Skin epidermis (tissue), 12 donors: ENCODE data around the gene TPM2.
A peak's percentile ranks its signal among the peaks of the same experiment; 100 is the strongest.

Experiments
- H3K27ac ChIP-seq, 21 experiments: fragments of 200-600 bp; sonication (generic) in 11 of 21; one replicate each; pipeline ENCODE4 v1.5.0; 2020; ENCODE audit warnings: mild to moderate bottlenecking in 3 of 21, inconsistent platforms in 2 of 21, moderate library complexity in 2 of 21
- H3K4me3 ChIP-seq, 7 experiments: fragments of 200-600 bp; sonication (generic) in 2 of 7; one replicate each; pipeline ENCODE4 v1.5.0; 2020; ENCODE audit warnings: inconsistent platforms in 2 of 7, mild to moderate bottlenecking in 2 of 7, moderate library complexity in 1 of 7

Gene TPM2

DNA sequence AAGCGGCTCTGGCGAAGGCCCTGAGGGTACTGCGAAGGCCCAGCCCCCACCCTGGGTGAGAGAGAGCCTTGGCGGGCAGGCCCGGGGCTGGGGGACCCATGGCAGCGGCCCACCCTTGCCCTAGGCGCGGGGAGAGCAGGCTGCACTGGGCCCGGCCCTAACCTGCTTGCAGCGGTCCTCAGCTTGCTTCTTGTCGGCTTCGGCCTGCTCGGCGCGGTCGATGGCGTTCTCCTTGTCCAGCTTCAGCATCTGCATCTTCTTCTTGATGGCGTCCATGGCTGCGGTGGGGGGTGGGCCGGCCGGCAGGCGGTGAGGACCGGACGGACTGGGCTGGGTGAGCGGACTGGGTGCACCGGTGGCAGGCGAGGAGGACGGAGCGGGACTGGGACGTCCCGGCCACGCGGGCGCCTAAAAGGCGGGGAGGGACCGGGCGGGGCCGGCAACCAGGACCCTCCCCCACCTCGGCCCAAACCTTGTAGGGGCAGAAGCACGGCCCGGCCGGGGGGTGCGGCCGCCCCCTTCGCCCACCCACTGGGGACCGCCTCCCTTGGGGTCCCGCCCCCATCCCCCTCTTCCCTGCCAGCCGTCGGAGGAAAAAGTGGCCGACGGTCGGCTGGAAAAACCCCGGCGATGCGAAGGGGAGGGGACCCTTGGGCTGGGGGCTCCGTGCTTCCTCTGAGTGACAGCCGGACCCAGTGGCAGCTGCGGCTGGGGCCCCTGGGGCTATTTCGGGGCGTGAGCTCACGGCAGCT lies at the start of gene TPM2:
Gene TPM2, minus strand, starts transcription at position 384 of the 752 bp plus-strand sequence. Its CDS starts 108 bp downstream, at position 276.
- peak within 1 kb of the TSS in 20 of 21 experiments; percentile 68 to 96 (median 87) for H3K27ac ChIP-seq
- H3K4me3 ChIP-seq: peak within 1 kb of the TSS; percentile 52 to 77 (median 60)

DNA sequence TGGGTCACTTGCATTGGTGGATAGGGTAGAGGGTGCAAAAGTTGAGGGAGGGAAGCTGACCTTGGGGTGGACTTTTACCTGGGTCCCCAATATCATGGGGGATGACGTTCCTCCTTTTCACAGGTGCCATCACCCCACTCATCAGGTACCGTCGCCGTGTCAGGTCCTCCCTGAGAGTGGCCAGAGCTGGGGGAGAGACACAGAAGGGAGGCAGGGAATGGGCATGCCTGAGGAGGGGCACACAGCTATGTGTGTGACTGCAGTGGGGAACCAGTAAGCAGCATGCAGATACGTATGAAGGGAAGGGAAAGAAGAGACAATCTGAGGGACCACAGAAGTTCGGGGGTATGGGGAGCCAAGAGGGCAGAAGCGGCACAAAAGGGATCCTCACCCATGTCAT lies 49.2 kb upstream of the TPM2 start:
- Histone ChIP-seq H3K27ac (no peak overlapping the region), H3K4me3 (no peak overlapping the region)

DNA sequence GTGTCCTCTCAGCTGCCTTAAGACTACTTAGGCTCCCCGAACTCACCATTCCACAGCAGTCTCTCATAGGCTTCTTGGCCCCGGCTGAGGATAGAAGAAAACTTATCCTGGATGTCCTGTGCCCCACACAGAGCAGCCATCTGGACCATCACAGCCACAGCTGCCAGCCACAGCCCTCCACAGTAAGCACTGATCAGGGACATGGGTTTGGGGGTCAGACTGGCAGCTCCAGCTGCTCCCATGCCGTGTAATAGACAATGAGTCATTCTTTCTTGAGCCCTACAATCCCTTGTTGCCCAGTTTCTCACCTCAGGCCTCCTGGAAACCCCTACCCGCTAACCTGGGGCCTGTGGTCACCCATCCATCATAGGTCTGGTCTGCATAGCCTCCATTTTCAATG lies 48.5 kb upstream of the TPM2 start:
- Histone ChIP-seq H3K4me3 (no peak overlapping the region), H3K27ac (no peak overlapping the region)

DNA sequence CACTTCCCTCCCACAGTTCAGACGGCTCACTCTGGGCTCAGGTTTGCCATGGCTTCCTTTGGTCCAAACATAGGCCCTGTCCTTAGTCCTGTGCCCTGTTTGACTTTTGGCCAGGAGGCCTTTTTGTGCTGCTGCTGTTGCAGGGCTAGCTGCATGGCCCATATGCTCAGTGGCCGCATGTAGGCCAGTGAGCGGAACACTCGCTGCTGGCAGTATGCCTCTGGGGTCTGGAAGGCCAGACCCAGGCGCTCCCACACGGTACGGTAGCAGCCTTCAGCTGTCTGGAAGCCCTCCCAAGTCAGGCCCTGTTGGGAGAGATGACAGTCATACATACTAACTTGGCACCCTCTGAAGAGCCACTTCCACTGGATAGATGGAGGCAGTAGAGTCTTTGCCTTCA lies 47.4 kb upstream of the TPM2 start:
- Histone ChIP-seq H3K4me3 (no peak overlapping the region), H3K27ac (no peak overlapping the region)

DNA sequence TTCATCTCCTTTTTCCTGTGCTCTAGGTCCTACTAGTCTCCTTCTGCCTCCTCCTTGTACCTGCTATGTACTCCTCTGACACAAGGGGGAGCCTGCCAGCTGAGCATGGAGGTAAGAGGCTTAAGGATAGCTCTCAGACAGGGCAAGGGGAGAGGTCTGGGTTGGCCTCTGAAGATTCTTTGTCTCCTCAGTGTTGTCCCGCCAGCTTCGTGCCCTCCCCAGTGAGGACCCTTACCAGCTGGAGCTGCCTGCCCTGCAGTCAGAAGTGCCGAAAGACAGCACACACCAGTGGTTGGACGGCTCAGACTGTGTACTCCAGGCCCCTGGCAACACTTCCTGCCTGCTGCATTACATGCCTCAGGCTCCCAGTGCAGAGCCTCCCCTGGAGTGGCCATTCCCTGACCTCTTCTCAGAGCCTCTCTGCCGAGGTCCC lies 46.5 kb upstream of the TPM2 start:
- H3K4me3 ChIP-seq: no peak overlapping the region
- no peak overlapping the region for H3K27ac ChIP-seq

DNA sequence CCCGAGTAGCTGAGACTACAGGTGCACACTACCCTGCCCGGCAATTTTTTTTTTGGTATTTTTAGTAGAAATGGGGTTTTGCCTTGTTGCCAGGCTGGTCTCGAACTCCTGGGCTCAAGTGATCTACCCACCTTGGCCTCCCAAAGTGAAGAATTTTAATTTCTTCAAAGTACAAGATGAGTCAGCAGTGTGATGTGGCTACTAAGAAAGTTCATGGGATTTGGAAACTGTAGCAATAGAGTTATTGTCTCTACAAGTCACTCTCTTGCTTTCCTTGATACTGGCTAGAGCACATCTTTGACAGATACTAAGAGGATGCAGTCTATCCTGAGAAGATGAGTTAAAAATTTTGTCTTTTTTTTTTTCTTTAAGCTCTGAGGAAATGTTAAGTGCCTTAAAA lies 44.4 kb upstream of the TPM2 start:
- Histone ChIP-seq H3K4me3 (no peak overlapping the region), H3K27ac (peak overlapping the region in 1 of 21 experiments; percentile 96)

DNA sequence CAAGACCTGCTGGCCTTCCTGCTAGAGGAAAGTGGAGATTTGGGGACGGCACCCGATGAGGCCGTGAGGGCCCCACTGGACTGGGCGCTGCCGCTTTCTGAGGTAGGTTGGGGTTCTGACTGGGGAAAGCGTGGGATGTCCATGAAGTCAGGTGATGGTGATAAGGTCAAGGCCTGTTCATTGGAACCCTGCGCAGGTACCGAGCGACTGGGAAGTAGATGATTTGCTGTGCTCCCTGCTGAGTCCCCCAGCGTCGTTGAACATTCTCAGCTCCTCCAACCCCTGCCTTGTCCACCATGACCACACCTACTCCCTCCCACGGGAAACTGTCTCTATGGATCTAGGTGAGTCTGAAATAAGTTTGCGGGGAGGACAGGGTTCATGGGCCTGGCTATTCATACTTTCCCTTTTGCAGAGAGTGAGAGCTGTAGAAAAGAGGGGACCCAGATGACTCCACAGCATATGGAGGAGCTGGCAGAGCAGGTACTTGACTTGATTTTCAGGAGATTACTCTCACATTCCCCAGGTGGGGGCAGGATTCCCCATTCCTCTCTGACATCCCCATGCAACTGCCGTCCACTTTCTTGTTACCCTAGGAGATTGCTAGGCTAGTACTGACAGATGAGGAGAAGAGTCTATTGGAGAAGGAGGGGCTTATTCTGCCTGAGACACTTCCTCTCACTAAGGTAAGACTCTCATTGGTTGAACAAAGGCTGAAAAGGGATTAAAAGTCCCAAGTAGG lies 43.2 kb upstream of the TPM2 start:
- peak overlapping the region; percentile 59 to 82 (median 67) for H3K4me3 ChIP-seq
- H3K27ac ChIP-seq: peak overlapping the region in 20 of 21 experiments; percentile 76 to 99 (median 95)

DNA sequence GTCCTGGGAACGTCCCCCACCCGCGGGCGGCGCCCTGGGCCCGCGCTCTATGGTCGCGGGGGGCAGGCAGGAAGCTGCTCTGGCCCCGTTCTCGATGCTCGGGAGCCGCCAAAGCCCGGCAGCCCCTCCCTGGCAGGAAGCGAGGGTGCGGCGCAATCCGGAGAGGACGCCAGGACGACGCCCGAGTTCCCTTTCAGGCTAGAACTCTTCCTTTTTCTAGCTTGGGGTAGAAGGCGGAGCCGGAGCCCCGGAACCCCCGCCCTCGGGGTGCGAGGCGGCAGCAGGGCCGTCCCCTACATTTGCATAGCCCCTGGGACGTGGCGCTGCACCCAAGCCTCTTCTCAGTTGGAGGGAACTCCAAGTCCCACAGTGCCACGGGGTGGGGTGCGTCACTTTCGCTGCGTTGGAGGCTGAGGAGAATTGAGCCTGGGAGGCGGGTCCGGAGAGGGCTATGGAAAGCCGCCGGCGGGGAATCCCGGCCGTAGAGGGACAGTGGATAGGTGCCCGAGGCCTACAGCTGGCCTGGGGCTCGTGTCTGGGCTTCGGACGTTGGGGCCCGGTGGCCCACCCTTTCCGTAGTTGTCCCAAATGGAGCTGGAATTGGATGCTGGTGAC lies 42.6 kb upstream of the TPM2 start, which contains the start of the genes CREB3 and TLN1:
Gene CREB3, plus strand, starts transcription at position 482 of the 615 bp plus-strand sequence. Its CDS starts 107 bp downstream, at position 589.
Gene TLN1, minus strand, starts transcription at position 11 of the 615 bp plus-strand sequence. CDS start 6,501 bp downstream, outside the sequence.
- peak within 1 kb of the TSS; percentile 59 to 82 (median 67) for H3K4me3 ChIP-seq

DNA sequence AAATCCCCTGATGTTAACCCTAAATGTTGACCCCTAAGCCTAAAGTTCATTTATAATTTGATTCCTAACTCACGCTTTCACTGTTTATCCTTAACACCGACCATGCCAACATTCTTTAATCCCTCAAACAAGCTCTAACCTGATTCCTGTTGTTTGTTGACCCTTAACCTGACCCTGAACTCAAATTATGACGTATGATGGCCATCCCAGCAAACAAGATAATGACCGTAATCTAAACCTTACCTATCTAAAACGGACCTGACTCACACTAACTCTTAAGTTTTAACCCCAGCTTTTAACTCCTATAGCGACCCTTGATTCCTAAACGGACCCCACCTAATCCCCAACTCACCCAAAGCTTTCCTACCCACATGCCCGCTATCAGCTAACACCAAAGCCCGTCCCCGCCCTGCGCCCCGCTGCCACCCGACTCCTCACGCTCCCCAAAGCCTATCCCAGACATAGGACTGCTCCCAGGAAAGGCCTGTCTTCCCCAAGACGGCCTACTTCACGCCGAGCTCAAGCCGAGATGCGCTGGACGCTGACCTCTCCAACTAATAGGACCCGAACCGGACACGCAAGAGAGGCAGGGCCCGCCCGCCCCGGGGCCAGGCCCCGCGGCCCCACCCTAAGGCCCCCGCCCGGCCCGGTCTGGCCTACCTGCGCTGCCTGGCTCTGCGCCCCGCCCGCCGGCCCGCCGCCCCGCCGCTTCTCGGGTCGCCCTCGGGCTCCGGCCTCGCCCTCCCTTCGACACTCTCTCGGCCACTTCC lies 41.9 kb upstream of the TPM2 start:
- peak overlapping the region; percentile 76 to 99 (median 95) for H3K27ac ChIP-seq
- H3K4me3 ChIP-seq: peak overlapping the region; percentile 59 to 82 (median 67)

More for the DNA sequence above, 42.6 kb upstream of the TPM2 start, which contains the start of the genes CREB3 and TLN1:
- peak within 1 kb of the TSS; percentile 76 to 99 (median 95) for H3K27ac ChIP-seq

DNA sequence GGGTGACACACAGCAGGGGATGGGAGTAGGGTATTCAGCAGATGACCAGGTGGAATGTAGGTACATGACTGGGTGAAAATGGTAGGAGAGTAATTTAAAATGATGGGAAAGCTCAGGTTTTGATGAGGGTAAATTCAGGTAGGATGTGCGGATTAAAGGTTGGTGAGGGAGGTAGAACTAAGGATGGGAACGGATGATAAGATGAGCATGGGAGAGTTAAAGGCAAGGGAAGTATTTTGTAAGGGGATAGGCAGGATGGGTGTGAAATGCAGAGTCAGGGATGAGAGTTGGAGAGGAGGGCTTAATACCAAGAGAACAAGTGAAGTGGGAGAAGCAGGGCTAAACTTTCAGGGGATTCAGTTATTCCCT lies 40.7 kb upstream of the TPM2 start:
- H3K4me3 ChIP-seq: peak overlapping the region in 5 of 7 experiments; percentile 59 to 82 (median 75)
- peak overlapping the region in 15 of 21 experiments; percentile 9 to 99 (median 95) for H3K27ac ChIP-seq

DNA sequence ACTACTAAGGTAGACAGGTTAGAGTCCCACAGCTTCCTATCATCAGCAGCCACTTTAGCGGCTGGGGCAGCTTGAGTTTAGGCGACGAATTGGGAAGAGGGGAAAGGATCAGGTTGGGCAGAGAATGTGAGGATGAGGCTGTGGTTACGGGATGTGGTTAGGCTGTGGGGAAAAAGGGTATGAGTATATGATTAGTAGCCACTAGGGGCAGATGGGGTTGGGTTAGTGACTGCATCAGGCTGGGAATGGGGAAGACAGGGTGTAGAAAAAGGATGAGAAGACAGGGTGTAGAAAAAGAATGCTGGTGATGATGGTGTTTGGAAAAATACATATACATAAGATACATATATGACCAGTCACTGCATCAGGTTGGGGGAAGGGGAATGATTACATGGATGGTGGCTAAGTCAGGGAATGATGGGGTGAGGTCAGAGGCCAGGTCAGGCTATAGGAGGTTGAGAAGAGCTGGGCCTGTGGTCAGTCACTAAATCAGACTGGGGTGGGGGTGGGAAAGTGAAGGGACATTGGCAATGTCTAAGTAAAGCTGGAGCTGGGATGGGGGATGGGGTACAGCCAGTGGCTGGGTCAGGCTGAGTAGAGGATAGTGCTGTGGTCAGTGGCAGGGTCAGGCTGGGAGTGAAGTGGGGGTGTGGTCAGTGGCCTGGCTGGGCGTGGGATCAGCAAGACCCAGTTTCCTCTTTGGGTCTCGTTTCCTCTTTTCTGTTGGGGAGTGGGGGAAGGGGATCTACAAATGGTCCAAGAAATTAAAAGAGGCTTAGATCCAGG lies 40.2 kb upstream of the TPM2 start:
- H3K4me3 ChIP-seq: peak overlapping the region in 4 of 7 experiments; percentile 16 to 75 (median 40)
- peak overlapping the region in 14 of 21 experiments; percentile 5 to 97 (median 78) for H3K27ac ChIP-seq

DNA sequence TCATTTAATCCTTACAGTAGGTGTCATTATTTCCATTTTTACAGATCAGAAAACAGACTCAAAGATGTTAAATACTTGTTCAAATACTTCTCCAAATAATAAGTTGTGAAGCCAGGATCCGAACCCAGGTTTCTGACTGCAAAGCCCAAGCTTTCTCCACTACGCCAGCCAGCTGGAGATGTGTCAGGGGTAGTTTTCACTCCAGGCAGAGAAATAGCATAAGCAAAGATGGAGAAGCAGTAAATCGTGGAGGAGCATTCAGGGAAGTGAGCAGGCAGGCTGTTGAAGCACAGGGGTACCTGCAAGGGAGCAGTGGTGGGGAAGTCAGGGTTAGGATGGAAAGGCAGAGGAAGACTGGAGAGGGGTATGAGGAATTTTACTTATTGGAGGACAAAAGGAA lies 39.4 kb upstream of the TPM2 start:
- peak overlapping the region in 3 of 7 experiments; percentile 16 to 75 (median 20) for H3K4me3 ChIP-seq
- peak overlapping the region in 15 of 21 experiments; percentile 5 to 97 (median 65) for H3K27ac ChIP-seq

DNA sequence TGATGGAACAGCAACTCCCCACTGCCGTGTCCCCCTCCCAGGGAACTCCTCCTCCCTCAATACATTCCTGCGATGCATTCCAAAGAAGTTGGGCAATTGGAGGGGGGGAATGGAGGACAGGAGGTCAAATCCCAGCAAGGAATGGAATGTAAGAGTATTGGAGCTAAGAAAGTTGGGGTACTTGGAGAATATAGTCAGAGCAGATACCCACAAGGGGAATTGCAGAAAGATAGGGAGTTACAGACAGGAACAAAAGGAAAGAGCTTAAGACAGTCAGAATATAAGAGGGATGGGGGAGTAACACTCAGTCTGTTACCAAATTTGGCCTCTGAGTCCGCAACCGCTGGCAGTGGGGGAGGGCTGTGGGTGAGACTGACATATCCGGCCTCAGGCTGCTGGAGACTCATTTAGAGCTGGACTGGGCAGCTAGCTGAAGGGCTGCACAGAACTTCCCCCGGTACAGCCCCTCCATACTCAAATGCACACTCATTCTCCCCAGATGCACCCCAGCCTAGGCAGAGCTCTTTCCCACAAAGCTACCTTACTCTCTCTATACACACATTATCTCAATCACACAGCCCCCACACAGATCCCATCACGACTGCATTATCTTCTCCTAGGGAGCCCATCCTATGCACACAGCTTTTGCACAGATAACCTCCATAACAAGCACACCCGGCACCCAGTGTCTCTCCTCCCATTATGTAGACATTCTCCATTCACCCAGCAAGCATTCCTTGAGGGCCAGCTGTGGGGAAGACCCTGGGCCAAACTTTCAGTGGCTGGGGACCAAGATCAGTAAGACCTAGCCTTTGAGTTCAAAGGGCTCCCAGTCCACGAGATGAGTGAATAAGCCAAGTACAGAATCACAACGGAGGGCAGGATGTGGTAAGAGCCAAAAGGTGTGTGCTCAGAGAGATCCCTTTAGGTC lies 38.6 kb upstream of the TPM2 start:
- peak overlapping the region in 3 of 7 experiments; percentile 1 to 20 (median 16) for H3K4me3 ChIP-seq

DNA sequence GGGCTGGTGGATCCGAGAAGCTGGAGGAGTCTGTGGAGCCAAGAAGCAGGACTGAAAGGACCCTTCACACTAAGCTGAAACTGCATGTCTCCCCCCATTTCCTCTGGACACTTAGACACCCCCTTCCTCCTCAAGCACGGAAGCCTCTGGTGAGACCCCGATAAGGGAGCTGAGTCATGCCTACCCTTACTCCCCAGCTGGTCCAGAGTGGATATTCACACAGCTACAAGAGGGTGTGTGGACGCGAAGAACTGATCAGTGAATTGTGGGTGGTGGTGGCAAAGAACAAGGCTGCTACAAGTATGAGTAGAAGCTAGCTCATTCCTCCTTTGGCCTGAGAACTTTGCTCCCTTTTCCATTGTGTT lies 37.9 kb upstream of the TPM2 start:
- Histone ChIP-seq H3K27ac (peak overlapping the region in 17 of 21 experiments; percentile 1 to 96 (median 65)), H3K4me3 (peak overlapping the region in 2 of 7 experiments; percentile 12 to 16)

More for the DNA sequence above, 38.6 kb upstream of the TPM2 start:
- peak overlapping the region in 19 of 21 experiments; percentile 1 to 96 (median 62) for H3K27ac ChIP-seq

DNA sequence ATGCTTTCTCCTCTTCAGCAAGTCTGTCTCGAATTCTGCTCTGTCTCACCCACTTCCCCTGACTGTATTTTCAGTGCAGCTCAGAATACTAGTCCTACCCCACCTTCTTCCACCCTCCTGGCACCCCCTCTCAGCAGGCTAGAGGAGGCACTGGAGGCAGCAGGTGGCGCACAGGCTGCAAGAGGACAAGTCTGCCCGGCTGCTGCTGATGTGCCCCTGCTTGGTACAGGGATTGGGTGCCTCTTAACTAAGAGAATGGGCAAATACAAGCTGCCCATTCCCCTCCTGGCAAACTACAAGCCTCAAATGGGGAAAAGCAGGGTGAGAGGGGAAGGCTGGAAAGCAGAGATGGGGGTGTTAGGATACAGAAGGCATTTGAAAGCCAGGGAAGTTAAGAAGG lies 37.2 kb upstream of the TPM2 start:
- Histone ChIP-seq H3K27ac (peak overlapping the region in 15 of 21 experiments; percentile 2 to 96 (median 65)), H3K4me3 (no peak overlapping the region)

DNA sequence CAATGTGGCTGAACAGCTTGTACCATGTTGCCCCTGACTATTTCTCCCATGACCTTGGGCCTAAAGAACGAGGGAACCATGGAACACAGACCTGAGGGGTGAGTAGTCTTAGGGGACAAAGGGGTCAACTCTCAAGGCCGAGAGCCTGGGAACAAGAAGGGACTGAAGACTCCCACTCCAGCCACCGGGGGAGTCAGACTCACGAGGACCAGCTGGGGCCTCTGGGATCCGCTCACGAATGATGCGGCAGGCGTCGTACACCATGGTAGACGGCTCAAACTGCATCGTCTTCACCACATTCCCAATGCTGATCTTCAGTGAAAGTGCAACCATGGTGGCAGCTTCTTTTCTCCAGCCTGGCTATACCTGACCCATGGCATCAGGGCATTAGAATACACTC lies 35.6 kb upstream of the TPM2 start:
- Histone ChIP-seq H3K27ac (no peak overlapping the region), H3K4me3 (no peak overlapping the region)

DNA sequence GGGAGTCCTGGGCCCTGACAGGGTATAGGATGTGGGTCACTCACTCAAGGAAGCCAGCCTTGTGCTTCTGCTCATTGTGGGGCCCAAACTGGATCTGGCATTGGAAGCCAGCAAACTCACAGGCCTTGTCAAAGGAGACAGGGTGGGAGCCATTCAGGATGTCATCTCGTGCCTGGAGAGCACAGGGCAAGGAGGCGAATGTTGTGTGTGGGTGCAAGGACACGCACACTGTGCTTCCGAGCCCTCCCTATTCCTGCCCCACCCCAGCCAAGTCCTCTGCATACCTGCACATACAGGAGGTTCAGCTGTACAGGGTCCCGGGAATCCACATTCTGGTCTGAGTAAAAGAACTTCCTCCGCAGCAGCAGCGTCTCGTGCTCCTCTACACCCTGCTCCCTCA lies 34.2 kb upstream of the TPM2 start:
- no peak overlapping the region for H3K27ac ChIP-seq

More for the DNA sequence above, 34.2 kb upstream of the TPM2 start:
- H3K4me3 ChIP-seq: no peak overlapping the region
